Colonic mucosa (tissue), 4 donors: ENCODE data around the gene C19orf44. TPM values are rescaled to one million over a fixed set of nuclear protein-coding genes. Genes with fewer than 3 reads are reported as not detected.

ENCODE experiments used
- DNase-seq: peaks from one replicate; pipeline ENCODE4 v3.0.0-alpha.2; 2020
- H3K27ac ChIP-seq: fragments of 200-600 bp; one replicate; pipeline ENCODE4 v1.8.0; 2021
- H3K27me3 ChIP-seq: fragments of 200-600 bp; one replicate; pipeline ENCODE4 v1.8.0; 2021
- H3K36me3 ChIP-seq: fragments of 200-600 bp; one replicate; pipeline ENCODE4 v1.8.0; 2021
- H3K4me1 ChIP-seq: fragments of 200-600 bp; one replicate; pipeline ENCODE4 v1.8.0; 2021; ENCODE audit warnings: mild to moderate bottlenecking
- H3K4me3 ChIP-seq: fragments of 200-600 bp; one replicate; pipeline ENCODE4 v1.8.0; 2021
- H3K9ac ChIP-seq, 2 donors: one replicate each; pipeline ENCODE4 v1.7.0; 2013; ENCODE audit warnings: control low read depth in 2 of 2, low read depth in 2 of 2, low read length in 2 of 2
- H3K9me3 ChIP-seq: fragments of 200-600 bp; one replicate; pipeline ENCODE4 v1.8.0; 2021
- intact Hi-C: fragments of 100-400 bp; cut with DNase I; formaldehyde crosslinking; loops from one replicate; pipeline ENCODE4 v1.14.1; 2022
- total RNA-seq, 2 donors: library from RNA; stranded (reverse); fragmentation: NEBNext Ultra II Directional in 1 of 2; extraction: Animal tissue kit (Norgen Biotek cat#: 25700) in 1 of 2; gene quantifications; one replicate each; pipeline ENCODE4 v1.2.1, GENCODE V29; 2021
- TF ChIP-seq, protein P1 (sequence below): fragments of 200-600 bp; IDR thresholded peaks from one replicate; pipeline ENCODE4 v1.8.0; 2022; ENCODE audit warnings: antibody characterized with exemption, mild to moderate bottlenecking
- donor health status: healthy.
- donor health status: DM: no; HTN: no; CAD: no.
- donor health status: DM: no; HTN: no; CAD: no.

C19orf44 gene
- total RNA-seq, 2 donors from 2014 or later: 2.4 to 3.2 TPM

DNA sequence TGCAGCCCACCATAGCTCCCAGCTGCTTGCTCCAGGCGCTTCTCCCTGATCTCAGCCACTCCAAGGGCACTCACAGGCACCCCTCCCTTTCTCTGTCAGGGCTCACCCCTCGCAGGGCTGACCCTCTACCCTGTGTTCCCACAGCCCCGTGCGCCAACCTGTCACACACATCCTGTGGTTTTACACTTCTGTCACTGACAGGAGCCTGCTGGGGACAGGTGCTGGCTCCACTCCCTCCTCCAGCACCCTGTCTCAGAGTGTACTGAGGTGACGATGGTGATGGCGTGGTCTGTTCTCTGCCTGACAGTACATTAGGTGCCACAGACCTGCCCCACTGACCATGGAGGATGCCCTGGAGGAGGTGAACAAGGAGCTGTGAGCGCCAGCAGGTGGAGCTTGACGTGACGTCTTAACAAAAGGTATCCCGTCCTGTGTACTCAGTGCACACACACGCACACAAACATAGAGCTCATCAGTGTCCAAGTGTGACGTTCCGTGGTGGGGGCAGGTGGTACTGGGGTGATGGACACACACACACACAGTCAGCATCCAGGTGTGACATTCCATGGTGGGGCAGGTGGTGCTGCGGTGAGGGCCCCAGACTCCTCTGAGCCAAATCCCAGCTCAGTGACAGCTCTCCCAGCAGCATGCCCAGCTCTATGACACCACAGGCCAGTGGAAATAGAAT is 20.9 kb downstream of the C19orf44 start:
- Histone ChIP-seq H3K9me3 (no peaks in the 10 kb centered on the region), H3K27me3 (no peaks in the 10 kb centered on the region), H3K4me3 (no peak overlapping the region), H3K9ac (no peak overlapping the region), H3K36me3 (peaks cover 19% of the 10 kb centered on the region), H3K4me1 (no peaks in the 10 kb centered on the region), H3K27ac (no peak overlapping the region)
- intact Hi-C loops: no loop called here
- TF ChIP-seq, protein P1, sequence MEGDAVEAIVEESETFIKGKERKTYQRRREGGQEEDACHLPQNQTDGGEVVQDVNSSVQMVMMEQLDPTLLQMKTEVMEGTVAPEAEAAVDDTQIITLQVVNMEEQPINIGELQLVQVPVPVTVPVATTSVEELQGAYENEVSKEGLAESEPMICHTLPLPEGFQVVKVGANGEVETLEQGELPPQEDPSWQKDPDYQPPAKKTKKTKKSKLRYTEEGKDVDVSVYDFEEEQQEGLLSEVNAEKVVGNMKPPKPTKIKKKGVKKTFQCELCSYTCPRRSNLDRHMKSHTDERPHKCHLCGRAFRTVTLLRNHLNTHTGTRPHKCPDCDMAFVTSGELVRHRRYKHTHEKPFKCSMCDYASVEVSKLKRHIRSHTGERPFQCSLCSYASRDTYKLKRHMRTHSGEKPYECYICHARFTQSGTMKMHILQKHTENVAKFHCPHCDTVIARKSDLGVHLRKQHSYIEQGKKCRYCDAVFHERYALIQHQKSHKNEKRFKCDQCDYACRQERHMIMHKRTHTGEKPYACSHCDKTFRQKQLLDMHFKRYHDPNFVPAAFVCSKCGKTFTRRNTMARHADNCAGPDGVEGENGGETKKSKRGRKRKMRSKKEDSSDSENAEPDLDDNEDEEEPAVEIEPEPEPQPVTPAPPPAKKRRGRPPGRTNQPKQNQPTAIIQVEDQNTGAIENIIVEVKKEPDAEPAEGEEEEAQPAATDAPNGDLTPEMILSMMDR: no peak
- DNase-seq: no peak

DNA sequence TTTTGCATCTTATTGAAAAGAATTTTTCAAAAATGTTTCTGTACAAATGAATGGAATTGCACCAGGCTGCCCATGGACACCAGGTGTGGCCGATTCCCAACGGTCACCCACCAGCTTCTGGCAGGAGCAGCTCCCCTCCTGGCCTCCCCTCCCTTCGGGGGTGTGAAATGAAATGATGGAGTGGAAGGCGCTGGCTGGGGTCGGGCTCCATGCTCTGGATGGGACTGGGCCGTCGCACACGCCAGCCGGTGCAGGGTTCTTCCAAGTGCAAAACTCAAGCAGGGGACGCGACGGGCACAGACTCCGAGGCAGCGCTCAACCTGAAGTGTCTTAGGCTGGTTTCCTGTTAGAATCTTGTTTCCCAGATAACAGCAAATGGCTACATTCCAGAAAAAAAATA is 21.9 kb downstream of the C19orf44 start:
- Histone ChIP-seq H3K36me3 (peaks cover 21% of the 10 kb centered on the region), H3K27me3 (no peaks in the 10 kb centered on the region), H3K4me3 (no peak overlapping the region), H3K9me3 (no peaks in the 10 kb centered on the region), H3K9ac (no peak overlapping the region), H3K27ac (no peak overlapping the region), H3K4me1 (no peaks in the 10 kb centered on the region)
- intact Hi-C loops: no loop called here
- DNase-seq: no peak
- TF ChIP-seq, protein P1: no peak

DNA sequence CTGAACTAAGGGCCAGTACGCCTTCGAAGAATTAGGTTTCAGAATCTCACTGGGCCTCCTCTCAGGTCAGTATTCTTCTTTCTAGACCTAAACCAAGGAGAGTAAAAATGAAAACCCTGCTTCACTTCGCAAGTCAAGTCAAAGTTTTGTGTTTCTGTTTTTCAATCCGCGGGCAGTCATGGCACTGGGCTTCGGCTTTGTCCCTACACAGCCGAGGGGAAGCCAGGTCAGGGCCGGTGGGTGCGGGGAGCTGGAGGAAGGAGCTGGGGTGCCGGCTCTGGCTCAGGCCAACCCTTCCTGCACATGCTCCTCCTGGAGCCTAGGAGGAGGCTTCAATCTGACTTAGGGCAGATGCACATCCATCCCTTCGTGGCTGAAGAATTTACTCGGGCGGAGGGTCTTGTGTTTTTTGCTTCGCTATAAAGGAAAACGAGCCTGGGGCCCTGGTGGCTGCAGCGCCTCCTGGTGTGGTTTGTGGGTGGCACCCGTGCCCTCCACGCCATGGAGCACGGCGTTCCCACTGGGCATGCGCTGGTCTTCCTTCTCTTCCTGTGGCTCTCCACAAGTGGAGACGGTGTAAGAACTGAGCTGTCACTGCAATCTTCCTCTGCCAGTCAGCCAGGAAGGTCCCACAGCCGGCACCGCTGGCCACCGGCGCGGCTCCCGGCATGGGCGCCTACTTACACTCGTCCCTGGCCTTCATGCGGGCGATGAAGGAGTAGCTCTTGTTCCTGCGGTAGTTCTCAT is 22.5 kb downstream of the C19orf44 start:
- H3K36me3 ChIP-seq: peaks cover 27% of the 10 kb centered on the region
- no peaks in the 10 kb centered on the region for H3K4me1 ChIP-seq
- H3K9me3 ChIP-seq: no peaks in the 10 kb centered on the region
- H3K27ac ChIP-seq: no peak overlapping the region
- H3K4me3 ChIP-seq: no peak overlapping the region
- H3K9ac ChIP-seq: no peak overlapping the region
- no peak for DNase-seq
- intact Hi-C loops: no loop called here
- no peaks in the 10 kb centered on the region for H3K27me3 ChIP-seq
- TF ChIP-seq, protein P1: no peak

DNA sequence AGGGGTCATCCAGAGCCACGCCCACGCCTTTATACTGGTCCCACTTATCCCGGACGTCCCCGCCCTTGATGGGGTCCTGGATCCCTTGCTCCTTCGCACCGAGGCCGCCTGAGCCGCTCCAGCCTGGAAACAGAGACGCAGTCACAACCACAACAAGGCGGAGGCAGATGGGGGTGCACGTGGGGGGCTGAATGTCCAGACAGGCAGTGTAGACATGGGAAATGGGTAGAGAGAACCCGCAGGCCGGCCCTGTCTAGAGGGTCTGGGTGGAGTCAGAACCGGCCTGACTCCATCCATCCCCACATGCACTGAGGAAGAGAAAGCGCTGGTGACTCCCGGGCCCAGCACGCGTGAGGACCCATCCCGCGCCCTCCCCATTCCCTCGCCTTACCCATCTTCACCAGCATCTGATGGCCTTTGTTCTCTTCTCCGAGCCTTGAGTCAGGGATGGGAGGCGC is 23.1 kb downstream of the C19orf44 start:
- TF ChIP-seq, protein P1: no peak
- intact Hi-C loops: no loop called here
- no peak overlapping the region for H3K4me3 ChIP-seq
- no peaks in the 10 kb centered on the region for H3K9me3 ChIP-seq
- no peaks in the 10 kb centered on the region for H3K27me3 ChIP-seq
- no peak overlapping the region for H3K27ac ChIP-seq
- DNase-seq: no peak
- peaks cover 31% of the 10 kb centered on the region for H3K36me3 ChIP-seq
- no peaks in the 10 kb centered on the region for H3K4me1 ChIP-seq
- H3K9ac ChIP-seq: no peak overlapping the region

DNA sequence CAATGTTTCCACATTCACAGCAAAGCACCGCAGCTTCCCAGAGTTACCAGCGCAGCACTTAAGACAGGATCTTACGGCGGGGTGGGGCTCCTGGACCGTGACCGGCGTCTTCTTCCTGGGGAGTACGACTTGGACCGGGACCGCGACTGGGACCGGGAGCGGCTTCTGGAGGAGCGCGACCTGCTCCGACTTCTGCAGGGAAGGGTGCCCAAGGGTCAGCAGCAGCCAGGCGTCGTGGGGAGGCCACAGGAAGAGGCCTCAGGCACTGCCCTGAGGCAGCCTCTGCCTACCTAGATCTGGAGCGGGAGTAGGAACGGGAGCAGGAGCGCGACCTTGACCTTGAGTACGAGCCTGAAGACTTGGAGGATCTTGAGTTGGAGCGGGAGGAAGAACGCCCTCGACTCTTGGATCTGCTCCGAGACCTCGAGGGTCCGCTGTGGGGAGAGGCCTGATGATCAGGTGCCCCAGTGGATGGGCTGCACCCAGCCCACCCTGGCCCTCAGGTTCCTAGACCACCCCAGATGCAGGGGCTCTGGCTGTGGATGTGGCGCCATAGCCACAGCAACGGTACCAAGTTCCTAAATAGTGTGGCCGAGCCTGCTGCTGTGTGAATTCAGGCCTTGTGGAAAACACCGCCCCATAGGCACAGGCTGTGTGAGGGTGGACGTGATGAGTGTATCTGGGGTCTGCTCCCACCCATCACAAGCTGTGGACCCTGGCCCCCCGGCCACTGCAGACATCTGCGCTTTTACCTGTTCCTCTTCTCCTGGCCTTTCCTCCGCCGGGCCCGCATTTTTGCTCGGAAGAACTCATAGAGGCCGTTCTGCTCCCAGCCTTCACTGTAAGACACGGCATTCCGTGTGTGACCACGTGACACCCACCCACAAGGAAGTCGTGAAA is 24.1 kb downstream of the C19orf44 start:
- DNase-seq: no peak
- no peak overlapping the region for H3K9ac ChIP-seq
- H3K27me3 ChIP-seq: no peaks in the 10 kb centered on the region
- no peaks in the 10 kb centered on the region for H3K4me1 ChIP-seq
- intact Hi-C loops: no loop called here
- TF ChIP-seq, protein P1: no peak
- H3K36me3 ChIP-seq: peaks cover 31% of the 10 kb centered on the region
- no peak overlapping the region for H3K4me3 ChIP-seq
- no peaks in the 10 kb centered on the region for H3K9me3 ChIP-seq
- H3K27ac ChIP-seq: no peak overlapping the region
